IMR-90 (cell line): Measurements from ENCODE around the gene MRPL54. TPM values are rescaled to one million over a fixed set of nuclear protein-coding genes. Genes with fewer than 3 reads are reported as not detected.

ENCODE experiments used
- ATAC-seq: fragments of 200-7000 bp; cut with Tn5 transposase; 2 replicates; pipeline ENCODE4 v1.9.1; 2020; ENCODE audit warnings: low read depth, mild to moderate bottlenecking, moderate library complexity
- BruUV-seq: library from RNA; stranded (reverse); fragments of 400-500 nt; replicated peaks from 2 replicates; lab custom pipeline; 2021; lab: Mats Ljungman, UMichigan
- CTCF ChIA-PET: fragments of 300-600 bp; formaldehyde crosslinking; extraction: SDS; loops from one replicate; lab custom pipeline; 2021; ENCODE audit warnings: antibody characterized with exemption; lab: Yijun Ruan, JAX
- POLR2A ChIA-PET: fragments of 300-600 bp; sonication (Branson Sonifier 250); formaldehyde crosslinking; loops from one replicate; lab custom pipeline; 2022; ENCODE audit warnings: antibody characterized with exemption; ENCODE audit not compliant: unreplicated experiment; lab: Charles Lee
- DNase-seq: peaks from one replicate; pipeline ENCODE4 v3.0.0; 2013
- H2AFZ ChIP-seq: replicated peaks from 2 replicates; pipeline ENCODE3; 2013; ENCODE audit warnings: low read length, mild to moderate bottlenecking; ENCODE audit not compliant: poor library complexity
- H2AK5ac ChIP-seq: 2 replicates; pipeline ENCODE4 v1.6.1; 2013; ENCODE audit warnings: low read depth, low read length, inconsistent platforms
- H2AK9ac ChIP-seq: replicated peaks from 2 replicates; pipeline ENCODE3; 2013; ENCODE audit warnings: mild to moderate bottlenecking, low read depth, low read length, moderate library complexity; ENCODE audit not compliant: poor library complexity
- H2BK120ac ChIP-seq: 2 replicates; pipeline ENCODE4 v1.6.1; 2013; ENCODE audit warnings: low read depth, low read length, inconsistent platforms
- H2BK15ac ChIP-seq: 3 replicates; pipeline ENCODE4 v1.6.1; 2013; ENCODE audit warnings: low read depth, low read length, inconsistent platforms
- H2BK20ac ChIP-seq: 2 replicates; pipeline ENCODE4 v1.6.1; 2013; ENCODE audit warnings: low read depth, mild to moderate bottlenecking, inconsistent platforms, low read length, moderate library complexity
- H2BK5ac ChIP-seq: 2 replicates; pipeline ENCODE4 v1.6.1; 2013; ENCODE audit warnings: mild to moderate bottlenecking, low read depth, low read length, inconsistent platforms; ENCODE audit not compliant: poor library complexity, severe bottlenecking
- H3K14ac ChIP-seq: replicated peaks from 2 replicates; pipeline ENCODE4 v1.6.1; 2013; ENCODE audit warnings: low read depth, low read length, inconsistent platforms
- H3K18ac ChIP-seq: 2 replicates; pipeline ENCODE4 v1.6.1; 2013; ENCODE audit warnings: low read depth, low read length, control low read depth
- H3K23ac ChIP-seq: 2 replicates; pipeline ENCODE4 v1.6.1; 2013; ENCODE audit warnings: low read depth, low read length, inconsistent platforms
- H3K27ac ChIP-seq: 2 replicates; pipeline ENCODE4 v1.5.1; 2013; ENCODE audit warnings: mild to moderate bottlenecking, control low read depth, low read length; ENCODE audit not compliant: insufficient read depth
- H3K27me3 ChIP-seq: 2 replicates; pipeline ENCODE4 v1.6.1; 2013; ENCODE audit warnings: low read length; ENCODE audit not compliant: control insufficient read depth, insufficient read depth
- H3K36me3 ChIP-seq: 2 replicates; pipeline ENCODE4 v1.6.1; 2013; ENCODE audit warnings: low read length, mixed read lengths; ENCODE audit not compliant: control insufficient read depth, insufficient read depth
- H3K4ac ChIP-seq: 2 replicates; pipeline ENCODE4 v1.6.1; 2013; ENCODE audit warnings: low read depth, low read length, inconsistent platforms
- H3K4me1 ChIP-seq: 2 replicates; pipeline ENCODE4 v1.6.1; 2013; ENCODE audit warnings: low read length, mixed read lengths; ENCODE audit not compliant: control insufficient read depth, insufficient read depth
- H3K4me2 ChIP-seq: 2 replicates; pipeline ENCODE4 v1.6.1; 2013; ENCODE audit warnings: low read depth, mild to moderate bottlenecking, control low read depth, low read length, moderate library complexity
- H3K4me3 ChIP-seq: 2 replicates; pipeline ENCODE4 v1.5.1; 2013; ENCODE audit warnings: low read depth, mild to moderate bottlenecking, control low read depth, low read length, moderate library complexity; ENCODE audit not compliant: insufficient read depth
- H3K56ac ChIP-seq: 2 replicates; pipeline ENCODE4 v1.6.1; 2013; ENCODE audit warnings: low read length, inconsistent platforms; ENCODE audit not compliant: insufficient read depth; ENCODE audit errors: extremely low read depth
- H3K79me1 ChIP-seq, 2 experiments: 2 replicates each; pipeline ENCODE4 v1.6.1; 2013; ENCODE audit warnings: low read length in 2 of 2, inconsistent platforms in 1 of 2, low read depth in 1 of 2
- H3K9ac ChIP-seq: 2 replicates; pipeline ENCODE4 v1.6.1; 2013; ENCODE audit warnings: low read depth, low read length, control low read depth
- H3K9me1 ChIP-seq: 2 replicates; pipeline ENCODE4 v1.6.1; 2013; ENCODE audit warnings: low read length, inconsistent platforms; ENCODE audit not compliant: insufficient read depth
- H3K9me3 ChIP-seq: 2 replicates; pipeline ENCODE4 v1.6.1; 2013; ENCODE audit warnings: low read length; ENCODE audit not compliant: control insufficient read depth, insufficient read depth
- H4K20me1 ChIP-seq: 2 replicates; pipeline ENCODE4 v1.6.1; 2013; ENCODE audit warnings: low read length, inconsistent platforms; ENCODE audit not compliant: insufficient read depth
- H4K5ac ChIP-seq: 2 replicates; pipeline ENCODE4 v1.6.1; 2013; ENCODE audit warnings: mild to moderate bottlenecking, low read depth, low read length, control low read depth
- H4K8ac ChIP-seq, 2 experiments: 2 replicates each; pipeline ENCODE4 v1.6.1; 2013; ENCODE audit warnings: low read depth in 2 of 2, low read length in 2 of 2, control low read depth in 1 of 2, inconsistent platforms in 1 of 2
- H4K91ac ChIP-seq: 2 replicates; pipeline ENCODE4 v1.6.1; 2013; ENCODE audit warnings: low read depth, low read length, inconsistent platforms; ENCODE audit not compliant: insufficient read depth
- FOS ChIP-seq: fragments of 150-350 bp; IDR thresholded peaks from 2 replicates; pipeline ENCODE4 v1.6.1; 2016; ENCODE audit warnings: low read depth, low read length
- WGBS, 2 experiments: methylation state at CpG; one replicate each; pipeline versions ENCODE4 v1.1.5 to v1.1.7; 2013; ENCODE audit warnings: missing lambda C conversion rate in 2 of 2; ENCODE audit not compliant: insufficient read length in 1 of 2; ENCODE audit errors: extremely low coverage in 2 of 2; 5-methylcytosine and 5-hydroxymethylcytosine counted together
- dilution Hi-C: fragments of 300-500 bp; cut with HindIII; formaldehyde crosslinking; loops from one replicate; pipeline ENCODE4 v1.14.3; 2018; ENCODE audit warnings: low sequenced_read_pairs; ENCODE audit not compliant: unreplicated experiment
- in situ Hi-C: fragments of 300-500 bp; cut with MboI; formaldehyde crosslinking; loops from 3 replicates; pipeline ENCODE4 v1.14.3; 2019; ENCODE audit warnings: low sequenced_read_pairs, inconsistent platforms, mixed read lengths
- intact Hi-C: fragments of 100-400 bp; cut with micrococcal nuclease; formaldehyde crosslinking; loops from 2 replicates; pipeline ENCODE4 v1.10.0; 2022
- polyA plus RNA-seq, 3 experiments: library from polyadenylated mRNA; depleted of rRNA; stranded (reverse); fragments of >200 nt; gene quantifications; 2 replicates each; pipeline ENCODE4 v1.2.3, GENCODE V29; 2012; ENCODE audit warnings: low replicate concordance in 1 of 3
- total RNA-seq: library from RNA; depleted of rRNA; stranded (reverse); fragments of >200 nt; gene quantifications from 2 replicates; pipeline ENCODE4 v1.2.3, GENCODE V29; 2012

The MRPL54 gene
- total and polyA plus RNA-seq, 2 of the 4 experiments (the other 2 are of a cell fraction), result 55.9 to 75.7 TPM

DNA sequence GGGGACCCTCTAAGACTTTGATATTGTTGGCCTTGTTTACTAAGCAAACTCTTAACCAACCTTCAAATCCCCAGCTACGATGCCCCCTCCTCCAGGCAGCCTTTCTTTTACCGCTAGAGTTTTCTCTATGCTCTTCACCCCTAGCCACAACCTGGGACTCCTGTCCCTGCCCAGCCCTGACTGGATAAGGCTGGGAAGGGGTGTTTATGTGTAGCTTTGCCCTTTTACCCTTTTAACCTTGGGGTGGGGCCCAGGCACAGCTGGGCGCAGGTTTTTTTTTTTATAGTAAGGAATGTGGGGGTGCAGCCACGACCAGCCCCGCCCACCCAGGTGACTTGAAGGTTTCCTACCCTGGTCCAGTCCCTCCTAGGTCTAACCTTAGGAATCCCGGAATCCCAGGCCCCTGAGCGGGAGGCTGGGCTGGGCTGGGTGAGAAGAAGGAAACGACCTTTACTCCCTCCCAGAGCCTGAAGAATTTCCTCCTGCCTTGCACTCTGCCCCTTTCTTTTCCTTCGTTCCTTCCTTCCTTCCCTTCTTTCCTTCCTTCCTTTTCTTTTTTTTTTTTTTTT, 42.0 kb upstream of the MRPL54 start:
- POLR2A ChIA-PET, result no interaction called here
- intact Hi-C loops (no loop called here), in situ Hi-C loops (no loop called here), dilution Hi-C loops (no loop called here)
- Histone ChIP-seq H2BK5ac (no peak overlapping the region), H2AFZ (no peak overlapping the region), H3K4me1 (no peaks in the 10 kb centered on the region), H3K79me1 (no peaks in the 10 kb centered on the region), H2AK9ac (no peak overlapping the region), H3K4me3 (no peak overlapping the region), H4K5ac (no peak overlapping the region), H4K91ac (no peak overlapping the region), H2BK20ac (no peak overlapping the region), H4K8ac (no peak overlapping the region), H3K18ac (no peak overlapping the region), H3K4ac (no peak overlapping the region), H3K9me1 (no peaks in the 10 kb centered on the region), H2BK15ac (no peak overlapping the region), H3K36me3 (no peaks in the 10 kb centered on the region), H3K9ac (no peak overlapping the region), H3K23ac (no peak overlapping the region), H3K27ac (no peak overlapping the region), H3K14ac (no peak overlapping the region), H3K27me3 (peaks cover 36% of the 10 kb centered on the region), H3K9me3 (no peaks in the 10 kb centered on the region), H2AK5ac (no peak overlapping the region), H4K20me1 (no peaks in the 10 kb centered on the region), H2BK120ac (no peak overlapping the region), H3K4me2 (no peak overlapping the region), H3K56ac (no peak overlapping the region)
- CTCF ChIA-PET, result no interaction called here
- DNase-seq (no peak), ATAC-seq (no peak)
- no peak for TF ChIP-seq FOS
- no TSS peak for BruUV-seq
- no CpG with 5 or more reads among the region's 9 CpGs for WGBS, 2 experiments
